Measurements from ENCODE around the gene CDK14.

GRCh38 chr7:91127959-91128358 lies 531.8 kb downstream of the CDK14 start:
- TF ChIP-seq CTCF (IDR thresholded peaks at IDR 0.05) (no peak), POLR2A (IDR thresholded peaks at IDR 0.05) (no peak)

Measured in esophagus squamous epithelium (tissue), 4 donors.